OCI-LY3 (cell line): ENCODE measurements around the gene LRBA.

Source experiments
- H2AFZ ChIP-seq: fragments of 200-600, 300-600 bp; shearing (Covaris generic); 2 replicates; pipeline ENCODE4 v1.6.0; 2014; ENCODE audit warnings: antibody characterized with exemption, low read depth, low read length
- H3K27ac ChIP-seq: fragments of 200-600, 300-600 bp; sonication (generic); 2 replicates; pipeline ENCODE4 v1.5.1; 2014; ENCODE audit warnings: mild to moderate bottlenecking, low read length, moderate library complexity, mixed read lengths
- H3K27me3 ChIP-seq: fragments of 200-600, 300-600 bp; sonication (generic); 2 replicates; pipeline ENCODE4 v1.6.1; 2014; ENCODE audit warnings: low read depth, low read length, mixed read lengths
- H3K36me3 ChIP-seq: fragments of 200-600, 300-600 bp; sonication (generic); replicated peaks from 2 replicates; pipeline ENCODE3; 2014; ENCODE audit warnings: low read depth, low read length, mixed read lengths
- H3K4me1 ChIP-seq: fragments of 300-600, 200-600 bp; sonication (generic); 2 replicates; pipeline ENCODE4 v1.6.1; 2014; ENCODE audit warnings: low read length, mixed read lengths
- H3K4me2 ChIP-seq: fragments of 200-600, 300-600 bp; sonication (generic); 2 replicates; pipeline ENCODE4 v1.6.1; 2014; ENCODE audit warnings: low read length, mixed read lengths
- H3K4me3 ChIP-seq: fragments of 300-600, 200-600 bp; sonication (generic); 2 replicates; pipeline ENCODE4 v1.5.1; 2014; ENCODE audit warnings: antibody characterized with exemption, mild to moderate bottlenecking, low read length, moderate library complexity
- H3K79me2 ChIP-seq: fragments of 300-600, 200-600 bp; shearing (Covaris generic); 2 replicates; pipeline ENCODE4 v1.6.1; 2014; ENCODE audit warnings: mild to moderate bottlenecking, low read length, mixed read lengths
- H3K9ac ChIP-seq: fragments of 300-600, 200-600 bp; shearing (Covaris generic); 2 replicates; pipeline ENCODE4 v1.6.0; 2014; ENCODE audit warnings: mild to moderate bottlenecking, low read length, moderate library complexity
- H3K9me3 ChIP-seq: fragments of 200-600, 300-600 bp; shearing (Covaris generic); 2 replicates; pipeline ENCODE4 v1.6.1; 2014; ENCODE audit warnings: low read length, mixed read lengths; ENCODE audit not compliant: insufficient read depth
- H4K20me1 ChIP-seq: fragments of 200-600, 300-600 bp; sonication (generic); 2 replicates; pipeline ENCODE4 v1.6.1; 2016; ENCODE audit warnings: low read length, mixed read lengths; ENCODE audit not compliant: insufficient read depth
- CTCF ChIP-seq: fragments of 200-600, 300-600 bp; sonication (generic); IDR thresholded peaks from 2 replicates; pipeline ENCODE4 v1.5.1; 2014; ENCODE audit warnings: antibody characterized with exemption, low read length, low read depth
- EZH2phosphoT487 ChIP-seq: fragments of 200-600 bp; shearing (Covaris generic); IDR thresholded peaks from 2 replicates; pipeline ENCODE4 v1.6.1; 2018; ENCODE audit warnings: antibody characterized with exemption, mixed run types, low read depth

Gene LRBA

GRCh38 chr4:150327262-150327780 is 687.8 kb downstream of the LRBA start:
- H3K4me3 ChIP-seq: no peak overlapping the region
- H3K4me1 ChIP-seq: no peaks in the 10 kb centered on the region
- no peaks in the 10 kb centered on the region for H3K36me3 ChIP-seq
- no peak overlapping the region for H3K27ac ChIP-seq
- H3K4me2 ChIP-seq: no peak overlapping the region
- H3K27me3 ChIP-seq: no peaks in the 10 kb centered on the region
- TF ChIP-seq EZH2phosphoT487 (no peak), CTCF (no peak)
- H3K9me3 ChIP-seq: no peaks in the 10 kb centered on the region
- no peaks in the 10 kb centered on the region for H4K20me1 ChIP-seq
- H3K79me2 ChIP-seq: no peaks in the 10 kb centered on the region
- no peak overlapping the region for H2AFZ ChIP-seq
- H3K9ac ChIP-seq: no peak overlapping the region

GRCh38 chr4:150325872-150326271 is 689.2 kb downstream of the LRBA start:
- Histone ChIP-seq H4K20me1 (no peaks in the 10 kb centered on the region), H3K27ac (no peak overlapping the region), H3K79me2 (no peaks in the 10 kb centered on the region), H3K36me3 (no peaks in the 10 kb centered on the region), H3K4me1 (no peaks in the 10 kb centered on the region), H3K9me3 (no peaks in the 10 kb centered on the region), H3K27me3 (no peaks in the 10 kb centered on the region), H3K4me3 (no peak overlapping the region), H2AFZ (no peak overlapping the region), H3K9ac (no peak overlapping the region), H3K4me2 (no peak overlapping the region)
- TF ChIP-seq EZH2phosphoT487 (no peak), CTCF (no peak)

GRCh38 chr4:150323406-150324325 is 691.4 kb downstream of the LRBA start:
- H3K79me2 ChIP-seq: no peaks in the 10 kb centered on the region
- H2AFZ ChIP-seq: no peak overlapping the region
- H3K4me1 ChIP-seq: no peaks in the 10 kb centered on the region
- TF ChIP-seq CTCF: no peak
- no peak for TF ChIP-seq EZH2phosphoT487
- no peak overlapping the region for H3K4me2 ChIP-seq
- H3K9ac ChIP-seq: no peak overlapping the region
- H3K9me3 ChIP-seq: no peaks in the 10 kb centered on the region
- H4K20me1 ChIP-seq: no peaks in the 10 kb centered on the region
- no peak overlapping the region for H3K27ac ChIP-seq
- no peaks in the 10 kb centered on the region for H3K36me3 ChIP-seq
- H3K4me3 ChIP-seq: no peak overlapping the region
- H3K27me3 ChIP-seq: no peaks in the 10 kb centered on the region

DNA sequence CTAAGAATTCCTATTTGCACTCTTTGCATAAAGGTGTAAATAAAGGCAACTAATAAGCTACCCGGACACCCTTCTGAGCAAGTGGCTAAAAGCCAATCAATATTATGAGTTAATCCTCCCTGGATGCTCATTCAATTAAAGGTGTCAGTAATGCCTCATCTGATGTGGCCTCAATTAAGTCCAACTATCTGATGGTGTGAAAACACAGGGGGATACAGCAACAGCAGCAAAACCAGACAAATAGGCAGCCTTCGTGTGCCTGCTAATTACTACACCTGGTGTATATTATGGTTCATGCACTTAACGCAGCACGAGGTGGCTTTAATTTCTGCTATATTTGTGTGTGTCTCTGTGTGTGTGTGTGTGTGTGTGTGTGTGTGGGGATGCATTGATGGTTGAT is 692.4 kb downstream of the LRBA start:
- Histone ChIP-seq H3K36me3 (no peaks in the 10 kb centered on the region), H2AFZ (no peak overlapping the region), H3K79me2 (no peaks in the 10 kb centered on the region), H3K9ac (no peak overlapping the region), H3K4me1 (no peaks in the 10 kb centered on the region), H3K27ac (no peak overlapping the region), H3K4me2 (no peak overlapping the region), H3K4me3 (no peak overlapping the region), H3K27me3 (no peaks in the 10 kb centered on the region), H3K9me3 (no peaks in the 10 kb centered on the region), H4K20me1 (no peaks in the 10 kb centered on the region)
- TF ChIP-seq CTCF (no peak), EZH2phosphoT487 (no peak)
